Measurements from ENCODE around the gene HIBCH. TPM values are rescaled to one million over a fixed set of nuclear protein-coding genes. Genes with fewer than 3 reads are reported as not detected.

The HIBCH gene
- total RNA-seq, 2 experiments from 2014 or later: 13.3 to 14.5 TPM

GRCh38 chr2:190205657-190206056, 114.0 kb downstream of the HIBCH start:
- Mint-ChIP-seq H3K9me3 (no peaks in the 10 kb centered on the region), H3K4me3 (no peak overlapping the region), H3K4me1 (no peaks in the 10 kb centered on the region), H3K36me3 (ENCODE audit: low read depth) (peaks cover 1% of the 10 kb centered on the region), H3K27ac (no peak overlapping the region), H3K27me3 (no peaks in the 10 kb centered on the region)
- ChIA-PET POLR2A (no interaction called here), CTCF (interaction anchor here (1.3 kb wide), 1 partner anchor 9 kb away, joined by 3 read pairs; no protein-coding TSS in a partner anchor)
- DNase-seq: no peak

DNA sequence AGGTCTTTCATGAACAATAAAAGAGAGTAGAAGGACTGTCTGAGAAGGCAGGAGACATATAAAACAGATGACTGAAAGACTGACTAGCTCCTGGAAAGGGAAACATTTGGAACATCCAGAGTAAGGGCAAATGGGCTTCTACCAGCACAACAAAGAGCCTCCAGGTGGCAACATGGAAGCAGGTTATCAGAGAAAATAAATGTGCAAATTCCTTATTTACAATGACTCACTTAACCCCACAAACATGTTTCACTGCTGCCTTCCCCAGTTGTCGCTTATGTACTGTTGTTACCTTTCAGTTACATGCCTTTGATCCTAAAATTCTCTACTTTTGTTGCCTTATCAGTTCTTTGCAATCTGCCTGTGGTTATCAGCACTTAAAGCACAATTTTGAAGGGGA, 117.0 kb downstream of the HIBCH start:
- POLR2A ChIA-PET: no interaction called here
- H3K9me3 Mint-ChIP-seq: no peaks in the 10 kb centered on the region
- H3K36me3 Mint-ChIP-seq (ENCODE audit: low read depth): peaks cover 12% of the 10 kb centered on the region
- H3K4me3 Mint-ChIP-seq: no peak overlapping the region
- H3K27ac Mint-ChIP-seq: no peak overlapping the region
- H3K4me1 Mint-ChIP-seq: no peaks in the 10 kb centered on the region
- CTCF ChIA-PET: no interaction called here
- no peak for DNase-seq
- H3K27me3 Mint-ChIP-seq: no peaks in the 10 kb centered on the region

DNA sequence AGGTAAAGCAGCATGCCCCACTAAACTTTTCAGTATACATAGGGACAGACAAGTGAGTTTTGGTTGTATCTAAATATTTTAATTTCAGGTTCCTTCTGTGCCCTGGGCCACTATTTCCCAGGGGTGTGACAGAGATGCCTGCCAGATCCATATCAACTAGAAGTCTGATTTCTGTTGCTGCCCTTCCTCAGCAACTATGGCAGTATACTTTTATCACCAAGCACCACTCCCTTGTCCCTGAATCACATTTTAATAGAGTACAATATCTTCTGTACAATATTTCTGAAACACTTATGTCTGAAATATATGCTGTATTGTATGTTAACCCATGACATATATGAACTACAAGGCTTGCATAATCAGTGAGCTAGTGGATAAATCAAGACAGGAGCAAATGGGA, 117.6 kb downstream of the HIBCH start:
- no peaks in the 10 kb centered on the region for H3K9me3 Mint-ChIP-seq
- no peak overlapping the region for H3K4me3 Mint-ChIP-seq
- H3K27me3 Mint-ChIP-seq: no peaks in the 10 kb centered on the region
- H3K36me3 Mint-ChIP-seq (ENCODE audit: low read depth): peaks cover 12% of the 10 kb centered on the region
- ChIA-PET POLR2A (no interaction called here), CTCF (no interaction called here)
- H3K4me1 Mint-ChIP-seq: no peaks in the 10 kb centered on the region
- no peak overlapping the region for H3K27ac Mint-ChIP-seq
- no peak for DNase-seq

- Mint-ChIP-seq H3K4me1 (no peaks in the 10 kb centered on the region), H3K4me3 (no peak overlapping the region), H3K27ac (no peak overlapping the region), H3K27me3 (no peaks in the 10 kb centered on the region), H3K9me3 (no peaks in the 10 kb centered on the region), H3K36me3 (ENCODE audit: low read depth) (peaks cover 12% of the 10 kb centered on the region)
- CTCF ChIA-PET: no interaction called here
- POLR2A ChIA-PET: no interaction called here
- DNase-seq: no peak
These were observed 119.0 kb downstream of the HIBCH start for GRCh38 chr2:190200603-190201002.

- H3K4me3 Mint-ChIP-seq: no peak overlapping the region
- no peak for DNase-seq
- ChIA-PET POLR2A (no interaction called here), CTCF (interaction anchor here (0.7 kb wide), 1 partner anchor 19 kb away, joined by 3 read pairs; a partner anchor contains a TSS)
- H3K27me3 Mint-ChIP-seq: no peaks in the 10 kb centered on the region
- H3K9me3 Mint-ChIP-seq: no peaks in the 10 kb centered on the region
- H3K27ac Mint-ChIP-seq: no peak overlapping the region
- no peaks in the 10 kb centered on the region for H3K4me1 Mint-ChIP-seq
- H3K36me3 Mint-ChIP-seq (ENCODE audit: low read depth): peaks cover 15% of the 10 kb centered on the region
These were observed 120.1 kb downstream of the HIBCH start for GRCh38 chr2:190199530-190199929.

DNA sequence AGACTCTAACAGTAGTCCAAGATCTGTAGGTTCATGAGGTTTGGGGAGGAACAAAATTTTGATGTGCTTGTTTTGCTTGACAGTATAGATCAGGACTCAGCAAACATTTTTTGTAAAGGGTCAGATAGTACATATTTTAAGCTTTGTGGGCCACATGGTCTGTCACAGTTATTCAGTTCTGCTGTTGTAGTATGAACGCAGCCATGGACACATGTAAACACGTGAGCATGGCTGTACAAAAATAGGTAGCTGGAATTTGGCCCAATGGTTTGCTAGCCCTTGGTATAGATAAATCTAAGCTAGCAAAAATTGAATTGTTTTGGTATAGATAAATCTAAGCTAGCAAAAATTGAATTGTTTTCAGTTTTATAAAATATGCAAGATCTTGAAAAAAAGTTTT, 120.5 kb downstream of the HIBCH start:
- no peak overlapping the region for H3K27ac Mint-ChIP-seq
- H3K27me3 Mint-ChIP-seq: no peaks in the 10 kb centered on the region
- H3K36me3 Mint-ChIP-seq (ENCODE audit: low read depth): peaks cover 15% of the 10 kb centered on the region
- ChIA-PET CTCF (interaction anchor here (0.7 to 0.9 kb wide), 2 partner anchors 14 to 19 kb away, joined by 3 read pairs; a partner anchor contains a TSS), POLR2A (no interaction called here)
- no peak overlapping the region for H3K4me3 Mint-ChIP-seq
- H3K9me3 Mint-ChIP-seq: no peaks in the 10 kb centered on the region
- H3K4me1 Mint-ChIP-seq: no peaks in the 10 kb centered on the region
- DNase-seq: no peak

DNA sequence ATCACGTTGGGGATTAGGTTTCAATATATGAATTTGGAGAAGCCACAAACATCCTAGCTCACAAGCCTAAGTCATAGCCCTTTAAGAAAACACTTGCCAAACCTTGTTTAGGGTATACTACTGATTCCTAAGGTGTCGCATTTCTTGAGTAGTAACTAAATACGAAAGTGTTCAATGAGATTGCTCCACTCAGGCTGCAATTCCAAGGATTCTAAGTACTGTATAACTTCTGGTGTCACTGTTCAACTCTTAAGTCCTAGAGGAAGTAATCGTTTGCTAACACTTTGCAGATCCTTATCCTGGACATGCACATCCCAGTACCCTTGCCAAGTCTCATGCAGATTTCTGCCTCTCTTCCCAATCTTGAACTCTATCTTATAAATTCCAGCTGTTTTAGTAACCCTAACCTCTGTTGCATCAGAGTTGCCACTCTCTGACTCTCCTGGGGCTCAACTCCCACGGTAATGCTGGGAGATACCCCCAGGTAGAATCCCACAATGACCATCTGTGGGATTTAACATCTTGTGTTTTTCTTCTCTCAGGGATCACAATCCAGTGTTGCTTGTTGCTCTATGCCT, 122.4 kb downstream of the HIBCH start:
- no peaks in the 10 kb centered on the region for H3K27me3 Mint-ChIP-seq
- no peak for DNase-seq
- peaks cover 14% of the 10 kb centered on the region for H3K36me3 Mint-ChIP-seq (ENCODE audit: low read depth)
- CTCF ChIA-PET: no interaction called here
- POLR2A ChIA-PET: no interaction called here
- no peaks in the 10 kb centered on the region for H3K4me1 Mint-ChIP-seq
- H3K4me3 Mint-ChIP-seq: no peak overlapping the region
- H3K9me3 Mint-ChIP-seq: no peaks in the 10 kb centered on the region
- no peak overlapping the region for H3K27ac Mint-ChIP-seq

DNA sequence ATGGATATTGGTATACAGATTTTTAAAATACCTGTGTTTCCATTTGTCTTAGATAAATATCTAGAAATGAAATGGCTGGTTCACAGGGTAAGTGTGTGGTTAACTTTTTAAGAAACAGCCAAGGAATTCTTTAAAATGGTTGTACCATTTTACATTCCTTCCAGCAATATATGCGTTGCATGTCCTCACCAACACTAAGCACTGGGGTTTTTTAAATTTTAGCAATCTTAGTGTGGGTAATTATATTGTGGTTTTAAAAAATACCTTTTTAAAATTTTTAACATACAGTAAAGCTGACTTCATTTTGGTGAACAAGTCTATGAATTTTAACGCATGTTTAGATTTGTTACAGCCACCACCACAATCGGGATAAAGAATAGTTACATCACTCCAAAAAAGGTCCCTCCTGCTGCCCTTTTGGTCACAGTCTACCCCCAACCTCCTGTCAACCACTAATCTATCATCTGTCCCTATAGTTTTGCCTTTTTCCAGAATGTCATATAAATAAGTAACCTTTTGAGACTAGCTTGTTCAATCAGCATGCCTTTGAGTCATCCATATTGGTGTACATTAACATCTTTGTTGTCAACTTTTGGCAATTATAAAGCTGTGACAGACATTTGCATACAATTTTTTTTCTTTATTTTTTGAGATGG, 129.0 kb downstream of the HIBCH start:
- no peak overlapping the region for H3K27ac Mint-ChIP-seq
- H3K36me3 Mint-ChIP-seq (ENCODE audit: low read depth): peaks cover 3% of the 10 kb centered on the region
- ChIA-PET POLR2A (no interaction called here), CTCF (no interaction called here)
- DNase-seq: no peak
- no peaks in the 10 kb centered on the region for H3K4me1 Mint-ChIP-seq
- no peaks in the 10 kb centered on the region for H3K27me3 Mint-ChIP-seq
- H3K9me3 Mint-ChIP-seq: no peaks in the 10 kb centered on the region
- H3K4me3 Mint-ChIP-seq: no peak overlapping the region

- no peaks in the 10 kb centered on the region for H3K4me1 Mint-ChIP-seq
These were observed 131.3 kb downstream of the HIBCH start for GRCh38 chr2:190188289-190188688.

DNA sequence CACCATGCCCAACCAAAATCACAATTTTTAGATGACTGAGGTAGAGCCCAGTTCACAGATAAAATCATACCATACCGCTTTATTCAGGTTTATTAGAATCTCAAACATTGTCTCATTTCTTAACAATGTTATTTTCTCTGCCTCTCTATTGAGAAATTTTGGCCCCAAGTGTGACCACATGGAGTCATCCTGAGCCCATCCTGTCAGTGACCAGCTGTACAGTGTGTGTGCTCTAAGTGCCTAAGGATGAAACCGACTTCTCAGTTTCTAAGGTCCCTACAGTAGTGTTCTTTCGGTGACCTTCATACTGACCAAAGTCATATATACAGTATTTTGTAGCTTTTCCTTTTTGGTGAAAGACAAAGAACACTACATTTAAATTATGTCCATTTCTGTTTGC, 133.4 kb downstream of the HIBCH start:
- DNase-seq: no peak
- POLR2A ChIA-PET: no interaction called here
- Mint-ChIP-seq H3K36me3 (ENCODE audit: low read depth) (no peaks in the 10 kb centered on the region), H3K27me3 (peaks cover 15% of the 10 kb centered on the region), H3K27ac (no peak overlapping the region), H3K4me3 (no peak overlapping the region), H3K4me1 (no peaks in the 10 kb centered on the region), H3K9me3 (no peaks in the 10 kb centered on the region)
- CTCF ChIA-PET: no interaction called here

More at GRCh38 chr2:190188289-190188688, 131.3 kb downstream of the HIBCH start:
- Mint-ChIP-seq H3K36me3 (ENCODE audit: low read depth) (no peaks in the 10 kb centered on the region), H3K27ac (no peak overlapping the region), H3K4me3 (no peak overlapping the region), H3K9me3 (no peaks in the 10 kb centered on the region), H3K27me3 (peaks cover 4% of the 10 kb centered on the region)
- no peak for DNase-seq
- POLR2A ChIA-PET: no interaction called here
- CTCF ChIA-PET: no interaction called here

DNA sequence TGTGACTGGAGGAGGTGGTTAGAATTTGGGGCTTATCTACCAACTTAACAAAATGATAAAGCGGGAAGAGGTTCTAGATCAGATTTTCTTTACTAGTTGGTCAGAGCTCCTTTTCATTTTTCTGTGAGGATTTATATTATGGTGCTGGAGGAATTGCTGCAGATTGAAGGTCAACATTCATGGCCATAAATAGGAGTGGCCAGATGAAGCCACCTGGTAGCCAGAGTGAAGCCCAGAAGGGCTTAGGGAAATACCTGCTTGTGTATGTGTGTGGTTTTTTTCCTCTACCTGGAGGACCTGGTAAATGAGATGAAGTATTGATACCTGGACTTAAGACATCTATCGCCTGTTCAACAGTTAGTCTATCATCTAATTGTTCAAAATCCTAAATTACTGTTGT, 134.2 kb downstream of the HIBCH start:
- Mint-ChIP-seq H3K36me3 (ENCODE audit: low read depth) (no peaks in the 10 kb centered on the region), H3K9me3 (no peaks in the 10 kb centered on the region), H3K4me1 (no peaks in the 10 kb centered on the region), H3K4me3 (no peak overlapping the region), H3K27me3 (peaks cover 18% of the 10 kb centered on the region), H3K27ac (no peak overlapping the region)
- POLR2A ChIA-PET: no interaction called here
- CTCF ChIA-PET: no interaction called here
- no peak for DNase-seq

DNA sequence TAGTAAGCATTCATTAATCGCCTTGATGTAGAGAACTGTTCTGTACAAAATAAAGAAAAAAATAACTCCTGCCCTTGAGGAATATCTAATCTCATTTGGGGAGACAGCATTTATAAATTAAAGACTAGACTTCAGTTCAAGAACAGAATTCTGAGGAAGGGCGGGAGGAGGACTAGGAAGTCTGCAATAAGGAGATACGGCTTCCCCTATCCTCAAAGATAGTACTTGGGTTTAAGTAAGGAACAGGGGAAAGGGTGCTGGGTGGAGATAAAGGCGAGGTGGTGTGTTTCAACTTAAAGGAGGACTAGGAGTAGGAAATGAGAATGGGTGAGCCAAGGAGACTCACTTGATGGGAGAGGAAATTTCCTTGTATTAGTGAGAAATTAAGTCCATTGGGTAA, 135.2 kb downstream of the HIBCH start:
- no peak overlapping the region for H3K27ac Mint-ChIP-seq
- CTCF ChIA-PET: no interaction called here
- peaks cover 4% of the 10 kb centered on the region for H3K4me1 Mint-ChIP-seq
- POLR2A ChIA-PET: no interaction called here
- no peak overlapping the region for H3K4me3 Mint-ChIP-seq
- peaks cover 23% of the 10 kb centered on the region for H3K27me3 Mint-ChIP-seq
- H3K36me3 Mint-ChIP-seq (ENCODE audit: low read depth): no peaks in the 10 kb centered on the region
- DNase-seq: no peak
- no peaks in the 10 kb centered on the region for H3K9me3 Mint-ChIP-seq

GRCh38 chr2:190183539-190183938, 136.1 kb downstream of the HIBCH start:
- Mint-ChIP-seq H3K4me1 (peaks cover 4% of the 10 kb centered on the region), H3K9me3 (no peaks in the 10 kb centered on the region), H3K4me3 (no peak overlapping the region), H3K36me3 (ENCODE audit: low read depth) (no peaks in the 10 kb centered on the region), H3K27ac (no peak overlapping the region), H3K27me3 (peaks cover 23% of the 10 kb centered on the region)
- POLR2A ChIA-PET: no interaction called here
- CTCF ChIA-PET: no interaction called here
- DNase-seq: no peak

DNA sequence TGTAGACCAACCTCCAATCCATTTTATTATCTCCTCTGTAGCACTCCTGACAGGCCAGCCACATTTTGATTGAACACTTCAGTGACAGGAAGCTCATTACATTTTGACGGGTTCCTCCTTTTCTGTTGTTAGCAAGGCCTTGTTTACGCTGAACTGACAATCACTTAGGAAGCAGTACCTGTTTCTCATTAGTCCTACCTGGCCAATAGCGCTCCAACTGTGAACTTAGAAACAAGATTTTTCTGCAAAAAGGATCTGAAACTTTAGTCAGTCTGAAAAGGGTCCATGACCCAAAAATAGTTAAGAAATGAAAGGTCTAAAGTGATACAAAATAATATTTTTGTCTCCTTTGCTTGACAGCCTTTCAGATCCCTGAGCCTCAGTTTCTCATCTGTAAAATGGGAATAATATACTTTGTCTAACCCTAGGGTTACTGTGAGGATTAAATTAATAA, 137.5 kb downstream of the HIBCH start:
- POLR2A ChIA-PET: no interaction called here
- H3K27me3 Mint-ChIP-seq: peaks cover 23% of the 10 kb centered on the region
- no peak for DNase-seq
- no peaks in the 10 kb centered on the region for H3K9me3 Mint-ChIP-seq
- H3K4me3 Mint-ChIP-seq: no peak overlapping the region
- H3K36me3 Mint-ChIP-seq (ENCODE audit: low read depth): no peaks in the 10 kb centered on the region
- H3K4me1 Mint-ChIP-seq: peaks cover 4% of the 10 kb centered on the region
- CTCF ChIA-PET: no interaction called here
- H3K27ac Mint-ChIP-seq: no peak overlapping the region
